Vagina (tissue), 2 donors: ENCODE results near the gene PIP4K2C.

Source experiments
- CTCF ChIP-seq, 3 experiments: fragments of 450-650 bp in 2 of 3; fragments of 200-600 bp in 1 of 3; sonication (generic) in 1 of 3; IDR thresholded peaks; one replicate each; pipeline ENCODE4 v1.5.1; 2017 to 2019; ENCODE audit warnings: antibody characterized with exemption in 3 of 3, mild to moderate bottlenecking in 2 of 3, moderate library complexity in 2 of 3
- POLR2A ChIP-seq, 2 donors: fragments of 450-650 bp; IDR thresholded peaks; one replicate each; pipeline ENCODE4 v1.6.1; 2017; ENCODE audit warnings: antibody characterized with exemption in 2 of 2, mild to moderate bottlenecking in 2 of 2, moderate library complexity in 2 of 2
- POLR2AphosphoS5 ChIP-seq, 2 donors: sonication (generic); formaldehyde crosslinking; IDR thresholded peaks; one replicate each; pipeline ENCODE4 v1.9.0; 2017; ENCODE audit warnings: antibody characterized with exemption in 2 of 2, mild to moderate bottlenecking in 2 of 2, low read depth in 1 of 2; ENCODE audit not compliant: insufficient read depth in 1 of 2

- TF ChIP-seq POLR2A (IDR thresholded peaks at IDR 0.05) (no peak), CTCF (IDR thresholded peaks at IDR 0.05) (no peak), POLR2AphosphoS5 (IDR thresholded peaks at IDR 0.05; ENCODE audit: insufficient read depth in 1 of 2, low read depth in 1 of 2) (no peak)
Observed at GRCh38 chr12:57558864-57559263, 32.1 kb upstream of the PIP4K2C start.
